ENCODE results near the gene TNRC6B. TPM values are rescaled to one million over a fixed set of nuclear protein-coding genes. Genes with fewer than 3 reads are reported as not detected.

The TNRC6B gene
- total and polyA plus RNA-seq, 2 of the 13 experiments (the other 11 are each of a cell fraction or from before 2014, with no cell fraction given): 8.9 to 13.2 TPM

DNA sequence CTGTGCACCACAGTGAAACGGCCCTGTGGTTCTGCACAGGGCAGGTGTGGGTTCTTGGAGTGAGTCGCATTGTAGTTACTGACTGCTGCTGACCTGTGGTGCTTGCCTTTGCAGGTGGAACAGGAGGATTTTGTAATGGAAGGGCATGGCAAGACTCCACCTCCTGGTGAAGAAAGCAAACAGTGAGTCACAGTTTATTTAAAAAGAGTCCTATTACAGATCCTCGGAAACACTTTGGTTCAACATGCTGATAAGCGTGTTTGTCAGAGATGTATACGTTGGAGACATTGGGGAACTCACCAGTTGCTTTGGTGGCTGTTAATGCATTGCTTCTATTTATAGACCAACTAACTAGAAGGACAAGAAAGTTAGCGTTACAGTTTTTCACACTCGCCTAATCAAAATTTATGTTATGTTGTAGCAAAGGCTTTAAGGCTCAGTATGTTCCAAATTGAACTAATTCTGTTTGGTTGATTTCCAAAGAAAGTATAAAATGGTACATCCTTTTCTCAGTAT, 21.7 kb upstream of the TNRC6B start (continued):
- TF ChIP-seq HOXA3 (CRISPR knock-in tag; IDR thresholded peaks at IDR 0.05) (peak; percentile 52; the same call in 1 of the 2 replicates), SIX1 (CRISPR knock-in tag; IDR thresholded peaks at IDR 0.05; ENCODE audit: borderline replicate concordance) (peak; percentile 96), MLLT10 (CRISPR knock-in tag; IDR thresholded peaks at IDR 0.05) (no peak), ELF1 (CRISPR knock-in tag; IDR thresholded peaks at IDR 0.05) (0 out of 2 replicates have a peak, but pooled peaks have one; percentile 23), ZNF33A (CRISPR knock-in tag; IDR thresholded peaks at IDR 0.05; ENCODE audit: borderline replicate concordance) (no peak), POGZ (CRISPR knock-in tag; IDR thresholded peaks at IDR 0.05) (peak; percentile 74), RARA (CRISPR knock-in tag; IDR thresholded peaks at IDR 0.05) (peak; percentile 70), GFI1 (CRISPR knock-in tag; IDR thresholded peaks at IDR 0.05; ENCODE audit: borderline replicate concordance) (peak; percentile 35; the same call in 1 of the 2 replicates), ZNF737 (CRISPR knock-in tag; IDR thresholded peaks at IDR 0.05; ENCODE audit: borderline replicate concordance) (no peak), ZNF343 (CRISPR knock-in tag; IDR thresholded peaks at IDR 0.05) (no peak), STAG1 (CRISPR knock-in tag; IDR thresholded peaks at IDR 0.05) (peak; percentile 32; the same call in 1 of the 2 replicates), ZNF891 (CRISPR knock-in tag; IDR thresholded peaks at IDR 0.05) (no peak), LCORL (IDR thresholded peaks at IDR 0.05) (no peak), LCORL (CRISPR knock-in tag; IDR thresholded peaks at IDR 0.05) (peak; percentile 43; the same call in 1 of the 2 replicates), ETV6 (CRISPR knock-in tag; conservative IDR thresholded peaks at IDR 0.05) (no peak), HMG20B (CRISPR knock-in tag; conservative IDR thresholded peaks at IDR 0.05) (peak; percentile 88; the same call in 1 of the 2 replicates), ZKSCAN5 (CRISPR knock-in tag; IDR thresholded peaks at IDR 0.05) (no peak), FLYWCH1 (CRISPR knock-in tag; IDR thresholded peaks at IDR 0.05) (no peak), FOXK1 (CRISPR knock-in tag; IDR thresholded peaks at IDR 0.05; ENCODE audit: borderline replicate concordance, low read depth) (peak; percentile 51; the same call in 1 of the 2 replicates)
- TF ChIP-seq, protein P1, sequence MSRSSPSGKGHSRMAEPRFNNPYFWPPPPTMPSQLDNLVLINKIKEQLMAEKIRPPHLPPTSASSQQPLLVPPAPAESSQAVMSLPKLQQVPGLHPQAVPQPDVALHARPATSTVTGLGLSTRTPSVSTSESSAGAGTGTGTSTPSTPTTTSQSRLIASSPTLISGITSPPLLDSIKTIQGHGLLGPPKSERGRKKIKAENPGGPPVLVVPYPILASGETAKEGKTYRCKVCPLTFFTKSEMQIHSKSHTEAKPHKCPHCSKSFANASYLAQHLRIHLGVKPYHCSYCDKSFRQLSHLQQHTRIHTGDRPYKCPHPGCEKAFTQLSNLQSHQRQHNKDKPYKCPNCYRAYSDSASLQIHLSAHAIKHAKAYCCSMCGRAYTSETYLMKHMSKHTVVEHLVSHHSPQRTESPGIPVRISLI (CRISPR knock-in tag; IDR thresholded peaks at IDR 0.05; ENCODE audit: borderline replicate concordance): no peak
- TF ChIP-seq, protein P2, sequence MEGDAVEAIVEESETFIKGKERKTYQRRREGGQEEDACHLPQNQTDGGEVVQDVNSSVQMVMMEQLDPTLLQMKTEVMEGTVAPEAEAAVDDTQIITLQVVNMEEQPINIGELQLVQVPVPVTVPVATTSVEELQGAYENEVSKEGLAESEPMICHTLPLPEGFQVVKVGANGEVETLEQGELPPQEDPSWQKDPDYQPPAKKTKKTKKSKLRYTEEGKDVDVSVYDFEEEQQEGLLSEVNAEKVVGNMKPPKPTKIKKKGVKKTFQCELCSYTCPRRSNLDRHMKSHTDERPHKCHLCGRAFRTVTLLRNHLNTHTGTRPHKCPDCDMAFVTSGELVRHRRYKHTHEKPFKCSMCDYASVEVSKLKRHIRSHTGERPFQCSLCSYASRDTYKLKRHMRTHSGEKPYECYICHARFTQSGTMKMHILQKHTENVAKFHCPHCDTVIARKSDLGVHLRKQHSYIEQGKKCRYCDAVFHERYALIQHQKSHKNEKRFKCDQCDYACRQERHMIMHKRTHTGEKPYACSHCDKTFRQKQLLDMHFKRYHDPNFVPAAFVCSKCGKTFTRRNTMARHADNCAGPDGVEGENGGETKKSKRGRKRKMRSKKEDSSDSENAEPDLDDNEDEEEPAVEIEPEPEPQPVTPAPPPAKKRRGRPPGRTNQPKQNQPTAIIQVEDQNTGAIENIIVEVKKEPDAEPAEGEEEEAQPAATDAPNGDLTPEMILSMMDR (CRISPR knock-in tag; IDR thresholded peaks at IDR 0.05): peak; percentile 55
- TF ChIP-seq, protein P3, sequence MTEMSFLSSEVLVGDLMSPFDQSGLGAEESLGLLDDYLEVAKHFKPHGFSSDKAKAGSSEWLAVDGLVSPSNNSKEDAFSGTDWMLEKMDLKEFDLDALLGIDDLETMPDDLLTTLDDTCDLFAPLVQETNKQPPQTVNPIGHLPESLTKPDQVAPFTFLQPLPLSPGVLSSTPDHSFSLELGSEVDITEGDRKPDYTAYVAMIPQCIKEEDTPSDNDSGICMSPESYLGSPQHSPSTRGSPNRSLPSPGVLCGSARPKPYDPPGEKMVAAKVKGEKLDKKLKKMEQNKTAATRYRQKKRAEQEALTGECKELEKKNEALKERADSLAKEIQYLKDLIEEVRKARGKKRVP (CRISPR knock-in tag; IDR thresholded peaks at IDR 0.05): peak in 1 of 2 experiments; percentile 38; a peak in 1 of 4 replicates
- TF ChIP-seq, protein P4, sequence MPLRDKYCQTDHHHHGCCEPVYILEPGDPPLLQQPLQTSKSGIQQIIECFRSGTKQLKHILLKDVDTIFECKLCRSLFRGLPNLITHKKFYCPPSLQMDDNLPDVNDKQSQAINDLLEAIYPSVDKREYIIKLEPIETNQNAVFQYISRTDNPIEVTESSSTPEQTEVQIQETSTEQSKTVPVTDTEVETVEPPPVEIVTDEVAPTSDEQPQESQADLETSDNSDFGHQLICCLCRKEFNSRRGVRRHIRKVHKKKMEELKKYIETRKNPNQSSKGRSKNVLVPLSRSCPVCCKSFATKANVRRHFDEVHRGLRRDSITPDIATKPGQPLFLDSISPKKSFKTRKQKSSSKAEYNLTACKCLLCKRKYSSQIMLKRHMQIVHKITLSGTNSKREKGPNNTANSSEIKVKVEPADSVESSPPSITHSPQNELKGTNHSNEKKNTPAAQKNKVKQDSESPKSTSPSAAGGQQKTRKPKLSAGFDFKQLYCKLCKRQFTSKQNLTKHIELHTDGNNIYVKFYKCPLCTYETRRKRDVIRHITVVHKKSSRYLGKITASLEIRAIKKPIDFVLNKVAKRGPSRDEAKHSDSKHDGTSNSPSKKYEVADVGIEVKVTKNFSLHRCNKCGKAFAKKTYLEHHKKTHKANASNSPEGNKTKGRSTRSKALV (CRISPR knock-in tag; IDR thresholded peaks at IDR 0.05): no peak
- TF ChIP-seq, protein P5, sequence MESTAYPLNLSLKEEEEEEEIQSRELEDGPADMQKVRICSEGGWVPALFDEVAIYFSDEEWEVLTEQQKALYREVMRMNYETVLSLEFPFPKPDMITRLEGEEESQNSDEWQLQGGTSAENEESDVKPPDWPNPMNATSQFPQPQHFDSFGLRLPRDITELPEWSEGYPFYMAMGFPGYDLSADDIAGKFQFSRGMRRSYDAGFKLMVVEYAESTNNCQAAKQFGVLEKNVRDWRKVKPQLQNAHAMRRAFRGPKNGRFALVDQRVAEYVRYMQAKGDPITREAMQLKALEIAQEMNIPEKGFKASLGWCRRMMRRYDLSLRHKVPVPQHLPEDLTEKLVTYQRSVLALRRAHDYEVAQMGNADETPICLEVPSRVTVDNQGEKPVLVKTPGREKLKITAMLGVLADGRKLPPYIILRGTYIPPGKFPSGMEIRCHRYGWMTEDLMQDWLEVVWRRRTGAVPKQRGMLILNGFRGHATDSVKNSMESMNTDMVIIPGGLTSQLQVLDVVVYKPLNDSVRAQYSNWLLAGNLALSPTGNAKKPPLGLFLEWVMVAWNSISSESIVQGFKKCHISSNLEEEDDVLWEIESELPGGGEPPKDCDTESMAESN (CRISPR knock-in tag; conservative IDR thresholded peaks at IDR 0.05): 0 out of 2 replicates have a peak, but pooled peaks have one; percentile 29
